Rectal smooth muscle tissue (tissue), 1 donor: Measurements from ENCODE around the gene MOB2.

Experiments
- H3K27ac ChIP-seq: one replicate; pipeline ENCODE4 v1.7.0; 2013; ENCODE audit warnings: low read depth, low read length, inconsistent platforms
- H3K27me3 ChIP-seq: one replicate; pipeline ENCODE4 v1.7.0; 2013; ENCODE audit warnings: low read length; ENCODE audit not compliant: control insufficient read depth, insufficient read depth
- H3K36me3 ChIP-seq: one replicate; pipeline ENCODE4 v1.7.0; 2013; ENCODE audit warnings: low read length; ENCODE audit not compliant: control insufficient read depth, insufficient read depth
- H3K4me1 ChIP-seq: one replicate; pipeline ENCODE4 v1.7.0; 2013; ENCODE audit warnings: low read length; ENCODE audit not compliant: control insufficient read depth, insufficient read depth
- H3K4me3 ChIP-seq: one replicate; pipeline ENCODE4 v1.7.0; 2013; ENCODE audit warnings: low read length
- H3K9ac ChIP-seq: one replicate; pipeline ENCODE4 v1.7.0; 2013; ENCODE audit warnings: low read length

The MOB2 gene

DNA sequence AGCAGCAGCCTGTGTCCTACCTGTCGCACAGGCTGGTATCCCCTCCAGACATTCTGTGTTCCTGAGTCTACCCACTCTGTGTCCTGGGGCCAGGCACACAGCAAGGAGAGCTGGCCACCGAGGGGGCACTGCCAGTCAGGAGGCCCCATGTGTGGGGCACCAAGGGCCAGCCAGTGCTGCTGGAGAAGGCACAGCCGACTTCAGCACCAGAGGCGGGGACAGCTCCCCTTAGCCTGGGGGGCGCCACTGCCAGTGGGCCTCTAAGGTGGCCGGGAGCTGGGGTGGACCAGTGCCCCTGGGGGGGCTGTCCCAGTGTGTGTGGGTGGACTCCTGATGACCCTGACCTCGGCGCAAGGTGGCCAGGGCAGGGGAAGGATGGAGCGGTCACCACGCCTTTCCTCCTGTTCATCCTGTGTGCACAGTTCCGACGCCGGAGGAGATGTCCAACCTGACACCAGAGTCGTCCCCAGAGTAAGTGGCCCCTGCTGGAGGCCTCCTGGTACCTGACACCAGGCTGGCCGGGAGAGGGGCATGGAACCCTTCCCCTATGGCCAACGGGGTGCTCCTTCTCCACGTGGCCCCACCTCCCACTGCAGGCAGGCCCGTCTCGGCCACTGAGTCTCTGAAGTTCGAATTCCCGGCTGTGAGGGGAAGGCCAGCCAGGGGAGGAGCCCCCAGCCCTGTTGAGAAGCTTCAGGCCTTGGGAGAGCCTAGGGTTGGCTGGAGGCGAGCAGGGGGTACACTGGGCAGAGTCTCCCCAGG is 35.4 kb downstream of the MOB2 start:
- Histone ChIP-seq H3K27ac (no peak overlapping the region), H3K27me3 (no peaks in the 10 kb centered on the region), H3K36me3 (no peaks in the 10 kb centered on the region), H3K4me1 (peaks cover 4% of the 10 kb centered on the region), H3K4me3 (no peak overlapping the region), H3K9ac (no peak overlapping the region)

- no peak overlapping the region for H3K4me3 ChIP-seq
- H3K27ac ChIP-seq, result no peak overlapping the region
- H3K9ac ChIP-seq, result no peak overlapping the region
- peaks cover 4% of the 10 kb centered on the region for H3K4me1 ChIP-seq
- H3K36me3 ChIP-seq, result no peaks in the 10 kb centered on the region
- H3K27me3 ChIP-seq, result no peaks in the 10 kb centered on the region
Measured at GRCh38 chr11:1450344-1450875, 36.2 kb downstream of the MOB2 start.

DNA sequence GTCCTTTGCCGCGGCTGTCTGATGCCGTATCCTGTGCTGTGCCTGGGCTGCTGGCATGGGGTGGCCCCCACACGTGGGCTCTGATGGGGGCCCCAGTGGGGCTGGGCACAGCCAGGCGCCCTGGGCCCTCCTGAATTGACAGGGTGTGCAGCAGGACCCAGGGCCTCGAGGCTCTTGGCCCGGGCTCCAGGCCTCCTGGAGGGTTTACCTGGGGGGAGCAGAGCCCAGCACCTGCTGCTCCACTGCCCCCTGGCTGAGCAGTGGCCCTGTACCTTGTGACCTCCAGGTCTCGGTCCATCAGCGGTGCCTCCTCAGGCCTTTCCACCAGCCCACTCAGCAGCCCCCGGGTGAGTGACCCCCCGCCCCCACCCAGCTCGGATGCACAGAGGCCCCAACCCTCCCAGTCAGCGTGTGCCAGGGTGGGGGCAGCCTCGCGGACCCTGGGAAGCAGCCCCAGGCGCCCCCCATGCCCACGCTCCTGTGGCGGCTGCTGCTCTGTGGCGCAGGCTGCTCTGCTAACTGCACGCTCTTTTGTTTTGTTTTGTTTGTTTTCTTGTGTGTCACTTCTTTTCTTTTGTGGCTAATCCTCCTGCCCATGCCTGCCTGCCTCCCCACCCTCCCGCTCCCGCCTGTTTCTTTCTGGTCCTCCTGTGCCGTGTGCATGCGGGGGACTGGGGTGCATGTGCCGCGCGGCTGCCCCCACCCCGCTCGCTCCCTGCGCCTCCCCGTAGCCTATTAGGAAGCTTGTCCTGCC is 36.9 kb downstream of the MOB2 start:
- no peak overlapping the region for H3K9ac ChIP-seq
- peaks cover 4% of the 10 kb centered on the region for H3K4me1 ChIP-seq
- H3K36me3 ChIP-seq, result no peaks in the 10 kb centered on the region
- no peaks in the 10 kb centered on the region for H3K27me3 ChIP-seq
- H3K27ac ChIP-seq, result no peak overlapping the region
- no peak overlapping the region for H3K4me3 ChIP-seq

- Histone ChIP-seq H3K27ac (no peak overlapping the region), H3K36me3 (no peaks in the 10 kb centered on the region), H3K27me3 (no peaks in the 10 kb centered on the region), H3K4me1 (peaks cover 4% of the 10 kb centered on the region), H3K9ac (no peak overlapping the region), H3K4me3 (no peak overlapping the region)
Measured at GRCh38 chr11:1448882-1449281, 37.7 kb downstream of the MOB2 start.

GRCh38 chr11:1447845-1448825 is 38.4 kb downstream of the MOB2 start:
- no peak overlapping the region for H3K9ac ChIP-seq
- no peaks in the 10 kb centered on the region for H3K36me3 ChIP-seq
- no peak overlapping the region for H3K27ac ChIP-seq
- H3K4me1 ChIP-seq, result peaks cover 2% of the 10 kb centered on the region
- H3K27me3 ChIP-seq, result no peaks in the 10 kb centered on the region
- no peak overlapping the region for H3K4me3 ChIP-seq

DNA sequence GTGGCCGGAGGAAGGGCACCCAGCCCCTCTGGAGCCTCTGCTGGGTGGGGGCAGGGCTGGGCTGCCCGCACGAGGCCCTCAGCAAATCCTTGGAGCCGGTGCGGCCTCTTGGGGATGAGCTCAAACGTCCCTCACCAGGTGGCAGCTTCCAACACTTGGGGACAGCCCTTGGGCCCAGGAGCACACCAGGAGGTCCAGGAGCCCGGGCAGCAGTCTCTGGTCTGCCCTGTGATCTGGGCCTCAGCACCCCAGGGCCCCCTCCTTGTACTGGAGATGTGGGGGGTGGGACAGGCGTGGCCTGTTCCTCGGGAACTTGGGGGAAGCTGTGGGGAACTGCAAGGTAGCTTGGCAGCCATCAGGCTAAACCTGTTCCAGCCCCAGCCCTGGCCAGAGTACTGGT is 40.0 kb downstream of the MOB2 start:
- Histone ChIP-seq H3K4me3 (no peak overlapping the region), H3K9ac (no peak overlapping the region), H3K36me3 (no peaks in the 10 kb centered on the region), H3K27ac (no peak overlapping the region), H3K4me1 (no peaks in the 10 kb centered on the region), H3K27me3 (peaks cover 3% of the 10 kb centered on the region)

- no peaks in the 10 kb centered on the region for H3K36me3 ChIP-seq
Measured at GRCh38 chr11:1445741-1446445, 40.7 kb downstream of the MOB2 start.

GRCh38 chr11:1444823-1445422 is 41.7 kb downstream of the MOB2 start:
- H3K27me3 ChIP-seq, result peaks cover 3% of the 10 kb centered on the region
- no peak overlapping the region for H3K4me3 ChIP-seq
- no peaks in the 10 kb centered on the region for H3K4me1 ChIP-seq
- no peaks in the 10 kb centered on the region for H3K36me3 ChIP-seq
- H3K27ac ChIP-seq, result no peak overlapping the region
- H3K9ac ChIP-seq, result no peak overlapping the region

More at GRCh38 chr11:1445741-1446445, 40.7 kb downstream of the MOB2 start:
- Histone ChIP-seq H3K27ac (no peak overlapping the region), H3K4me3 (no peak overlapping the region), H3K4me1 (no peaks in the 10 kb centered on the region), H3K27me3 (peaks cover 3% of the 10 kb centered on the region), H3K9ac (no peak overlapping the region)

- Histone ChIP-seq H3K4me1 (no peaks in the 10 kb centered on the region), H3K27me3 (peaks cover 3% of the 10 kb centered on the region), H3K4me3 (no peak overlapping the region), H3K27ac (no peak overlapping the region), H3K9ac (no peak overlapping the region), H3K36me3 (no peaks in the 10 kb centered on the region)
Measured at GRCh38 chr11:1444321-1444720, 42.3 kb downstream of the MOB2 start.

GRCh38 chr11:1443737-1444136 is 42.8 kb downstream of the MOB2 start:
- Histone ChIP-seq H3K4me1 (no peaks in the 10 kb centered on the region), H3K27me3 (peaks cover 3% of the 10 kb centered on the region), H3K9ac (no peak overlapping the region), H3K36me3 (no peaks in the 10 kb centered on the region), H3K27ac (no peak overlapping the region), H3K4me3 (no peak overlapping the region)

GRCh38 chr11:1442807-1443366 is 43.7 kb downstream of the MOB2 start:
- no peak overlapping the region for H3K9ac ChIP-seq
- no peak overlapping the region for H3K4me3 ChIP-seq
- H3K4me1 ChIP-seq, result no peaks in the 10 kb centered on the region
- H3K36me3 ChIP-seq, result no peaks in the 10 kb centered on the region
- no peak overlapping the region for H3K27ac ChIP-seq
- H3K27me3 ChIP-seq, result peaks cover 3% of the 10 kb centered on the region
